Measurements from ENCODE around the gene CROCC2.

DNA sequence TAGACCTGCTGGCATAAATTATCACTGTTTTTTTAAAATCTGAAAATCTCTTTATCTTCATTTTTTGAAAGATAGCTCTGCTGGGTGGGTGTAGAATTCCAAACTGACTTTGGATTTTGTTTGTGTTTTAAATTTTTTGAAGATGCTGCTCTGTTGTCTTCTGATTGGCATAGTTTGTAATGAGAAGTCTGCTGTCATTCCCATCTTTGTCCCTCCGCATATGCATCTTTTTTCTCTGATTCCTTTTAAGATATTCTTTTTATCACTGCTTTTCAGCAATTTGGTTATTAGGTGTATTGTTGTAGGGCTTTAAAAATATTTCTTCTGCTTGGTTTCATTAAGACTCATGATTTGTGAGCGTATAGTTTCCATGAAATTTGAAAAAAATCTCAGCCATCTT, 99.4 kb downstream of the CROCC2 start:
- TF ChIP-seq, protein P1, sequence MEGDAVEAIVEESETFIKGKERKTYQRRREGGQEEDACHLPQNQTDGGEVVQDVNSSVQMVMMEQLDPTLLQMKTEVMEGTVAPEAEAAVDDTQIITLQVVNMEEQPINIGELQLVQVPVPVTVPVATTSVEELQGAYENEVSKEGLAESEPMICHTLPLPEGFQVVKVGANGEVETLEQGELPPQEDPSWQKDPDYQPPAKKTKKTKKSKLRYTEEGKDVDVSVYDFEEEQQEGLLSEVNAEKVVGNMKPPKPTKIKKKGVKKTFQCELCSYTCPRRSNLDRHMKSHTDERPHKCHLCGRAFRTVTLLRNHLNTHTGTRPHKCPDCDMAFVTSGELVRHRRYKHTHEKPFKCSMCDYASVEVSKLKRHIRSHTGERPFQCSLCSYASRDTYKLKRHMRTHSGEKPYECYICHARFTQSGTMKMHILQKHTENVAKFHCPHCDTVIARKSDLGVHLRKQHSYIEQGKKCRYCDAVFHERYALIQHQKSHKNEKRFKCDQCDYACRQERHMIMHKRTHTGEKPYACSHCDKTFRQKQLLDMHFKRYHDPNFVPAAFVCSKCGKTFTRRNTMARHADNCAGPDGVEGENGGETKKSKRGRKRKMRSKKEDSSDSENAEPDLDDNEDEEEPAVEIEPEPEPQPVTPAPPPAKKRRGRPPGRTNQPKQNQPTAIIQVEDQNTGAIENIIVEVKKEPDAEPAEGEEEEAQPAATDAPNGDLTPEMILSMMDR (IDR thresholded peaks at IDR 0.05), result no peak
- no peak for TF ChIP-seq POLR2A (IDR thresholded peaks at IDR 0.05)
